ENCODE data around the gene KIRREL2.

Gene KIRREL2

GRCh38 chr19:35913589-35913988, 56.9 kb downstream of the KIRREL2 start:
- DNase-seq (ENCODE audit: low read depth): no peak
- TF ChIP-seq, protein P1, sequence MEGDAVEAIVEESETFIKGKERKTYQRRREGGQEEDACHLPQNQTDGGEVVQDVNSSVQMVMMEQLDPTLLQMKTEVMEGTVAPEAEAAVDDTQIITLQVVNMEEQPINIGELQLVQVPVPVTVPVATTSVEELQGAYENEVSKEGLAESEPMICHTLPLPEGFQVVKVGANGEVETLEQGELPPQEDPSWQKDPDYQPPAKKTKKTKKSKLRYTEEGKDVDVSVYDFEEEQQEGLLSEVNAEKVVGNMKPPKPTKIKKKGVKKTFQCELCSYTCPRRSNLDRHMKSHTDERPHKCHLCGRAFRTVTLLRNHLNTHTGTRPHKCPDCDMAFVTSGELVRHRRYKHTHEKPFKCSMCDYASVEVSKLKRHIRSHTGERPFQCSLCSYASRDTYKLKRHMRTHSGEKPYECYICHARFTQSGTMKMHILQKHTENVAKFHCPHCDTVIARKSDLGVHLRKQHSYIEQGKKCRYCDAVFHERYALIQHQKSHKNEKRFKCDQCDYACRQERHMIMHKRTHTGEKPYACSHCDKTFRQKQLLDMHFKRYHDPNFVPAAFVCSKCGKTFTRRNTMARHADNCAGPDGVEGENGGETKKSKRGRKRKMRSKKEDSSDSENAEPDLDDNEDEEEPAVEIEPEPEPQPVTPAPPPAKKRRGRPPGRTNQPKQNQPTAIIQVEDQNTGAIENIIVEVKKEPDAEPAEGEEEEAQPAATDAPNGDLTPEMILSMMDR (conservative IDR thresholded peaks at IDR 0.05; ENCODE audit: low read length): no peak
- H3K4me3 ChIP-seq (ENCODE audit: low read length): no peak overlapping the region

GRCh38 chr19:35915443-35915842, 58.7 kb downstream of the KIRREL2 start:
- no peak for DNase-seq (ENCODE audit: low read depth)
- no peak overlapping the region for H3K4me3 ChIP-seq (ENCODE audit: low read length)
- TF ChIP-seq, protein P1 (conservative IDR thresholded peaks at IDR 0.05; ENCODE audit: low read length): no peak
